Brain microvascular endothelial cell (primary cell): ENCODE data around the gene ZFAND3.

ENCODE experiments used
- DNase-seq: peaks from one replicate; pipeline ENCODE4 v3.0.0-alpha.2; 2020
- H3K27ac ChIP-seq: fragments of 250-450 bp; sonication (Bioruptor Pico); 2 replicates; pipeline ENCODE4 v1.5.1; 2020; ENCODE audit warnings: mild to moderate bottlenecking, moderate library complexity
- H3K27me3 ChIP-seq: fragments of 250-450 bp; sonication (Bioruptor Pico); replicated peaks from 2 replicates; pipeline ENCODE4 v1.5.1; 2020; ENCODE audit warnings: mild to moderate bottlenecking
- H3K36me3 ChIP-seq: fragments of 250-450 bp; sonication (Bioruptor Pico); replicated peaks from 2 replicates; pipeline ENCODE4 v1.5.1; 2020; ENCODE audit warnings: mild to moderate bottlenecking
- H3K4me3 ChIP-seq: 2 replicates; pipeline ENCODE4 v1.5.1; 2011; ENCODE audit warnings: low read depth, mild to moderate bottlenecking, control low read depth, low read length, moderate library complexity
- in situ Hi-C: cut with HindIII; loops from 2 replicates; pipeline ENCODE4 v1.10.0; 2017; ENCODE audit warnings: low sequenced_read_pairs, low pct_ligation_motif_present
- TF ChIP-seq, protein P1 (sequence below): IDR thresholded peaks from 2 replicates; pipeline ENCODE4 v1.5.1; 2011; ENCODE audit warnings: low read depth, mild to moderate bottlenecking, moderate library complexity, low read length, control low read depth, inconsistent platforms; ENCODE audit errors: missing control alignments

The ZFAND3 gene

GRCh38 chr6:38171997-38172738 lies 352.6 kb downstream of the ZFAND3 start:
- no peak overlapping the region for H3K27ac ChIP-seq
- no peaks in the 10 kb centered on the region for H3K27me3 ChIP-seq
- in situ Hi-C loops: no loop called here
- no peaks in the 10 kb centered on the region for H3K36me3 ChIP-seq
- no peak for DNase-seq
- no peak overlapping the region for H3K4me3 ChIP-seq
- TF ChIP-seq, protein P1, sequence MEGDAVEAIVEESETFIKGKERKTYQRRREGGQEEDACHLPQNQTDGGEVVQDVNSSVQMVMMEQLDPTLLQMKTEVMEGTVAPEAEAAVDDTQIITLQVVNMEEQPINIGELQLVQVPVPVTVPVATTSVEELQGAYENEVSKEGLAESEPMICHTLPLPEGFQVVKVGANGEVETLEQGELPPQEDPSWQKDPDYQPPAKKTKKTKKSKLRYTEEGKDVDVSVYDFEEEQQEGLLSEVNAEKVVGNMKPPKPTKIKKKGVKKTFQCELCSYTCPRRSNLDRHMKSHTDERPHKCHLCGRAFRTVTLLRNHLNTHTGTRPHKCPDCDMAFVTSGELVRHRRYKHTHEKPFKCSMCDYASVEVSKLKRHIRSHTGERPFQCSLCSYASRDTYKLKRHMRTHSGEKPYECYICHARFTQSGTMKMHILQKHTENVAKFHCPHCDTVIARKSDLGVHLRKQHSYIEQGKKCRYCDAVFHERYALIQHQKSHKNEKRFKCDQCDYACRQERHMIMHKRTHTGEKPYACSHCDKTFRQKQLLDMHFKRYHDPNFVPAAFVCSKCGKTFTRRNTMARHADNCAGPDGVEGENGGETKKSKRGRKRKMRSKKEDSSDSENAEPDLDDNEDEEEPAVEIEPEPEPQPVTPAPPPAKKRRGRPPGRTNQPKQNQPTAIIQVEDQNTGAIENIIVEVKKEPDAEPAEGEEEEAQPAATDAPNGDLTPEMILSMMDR: no peak

GRCh38 chr6:38172739-38173410 lies 353.3 kb downstream of the ZFAND3 start:
- Histone ChIP-seq H3K36me3 (no peaks in the 10 kb centered on the region), H3K4me3 (no peak overlapping the region), H3K27ac (no peak overlapping the region), H3K27me3 (no peaks in the 10 kb centered on the region)
- DNase-seq: no peak
- in situ Hi-C loops: no loop called here
- TF ChIP-seq, protein P1: no peak

- Histone ChIP-seq H3K27ac (no peak overlapping the region), H3K4me3 (no peak overlapping the region), H3K36me3 (no peaks in the 10 kb centered on the region), H3K27me3 (no peaks in the 10 kb centered on the region)
- no peak for DNase-seq
- TF ChIP-seq, protein P1: no peak
- in situ Hi-C loops: no loop called here
Observed at GRCh38 chr6:38173909-38174308, 354.4 kb downstream of the ZFAND3 start.

DNA sequence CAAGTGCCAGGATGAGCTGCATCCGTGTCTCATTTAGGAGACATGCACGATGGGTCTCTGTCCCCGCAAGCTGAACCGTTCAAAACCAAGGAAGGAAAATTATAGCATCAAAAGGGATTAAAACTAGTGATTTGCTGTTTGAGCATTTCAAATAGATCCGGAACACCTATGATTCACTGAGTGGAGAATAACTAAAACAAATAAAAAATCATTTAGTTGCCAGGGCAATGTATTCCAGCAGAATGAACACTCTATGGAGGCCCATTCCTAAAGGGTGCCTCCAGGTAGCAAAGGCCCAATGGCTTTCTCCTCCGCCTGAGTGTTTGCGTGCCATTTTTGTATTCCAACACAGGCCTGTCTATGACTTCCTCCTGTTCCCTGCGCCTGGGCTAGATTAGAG lies 354.8 kb downstream of the ZFAND3 start:
- H3K27me3 ChIP-seq: no peaks in the 10 kb centered on the region
- in situ Hi-C loops: no loop called here
- TF ChIP-seq, protein P1: no peak
- no peak overlapping the region for H3K4me3 ChIP-seq
- no peak overlapping the region for H3K27ac ChIP-seq
- H3K36me3 ChIP-seq: no peaks in the 10 kb centered on the region
- DNase-seq: no peak

- Histone ChIP-seq H3K27ac (no peak overlapping the region), H3K36me3 (no peaks in the 10 kb centered on the region), H3K4me3 (no peak overlapping the region), H3K27me3 (no peaks in the 10 kb centered on the region)
- TF ChIP-seq, protein P1: no peak
- in situ Hi-C loops: no loop called here
- DNase-seq: no peak
Observed at GRCh38 chr6:38174806-38175495, 355.4 kb downstream of the ZFAND3 start.
